HG03354 (cell line): ENCODE data around the gene ZFHX2.
"Not testable (repeated sequence)": the region's sequence is repeated elsewhere in the genome, so short reads cannot be mapped to it uniquely, and the experiment has no call there.

Experiments
- ATAC-seq: cut with Tn5 transposase; IDR thresholded peaks from one replicate; pipeline ENCODE4 v1.9.1; 2021; ENCODE audit warnings: mild to moderate bottlenecking; ENCODE audit not compliant: unreplicated experiment, poor library complexity, severe bottlenecking

ZFHX2 gene

DNA sequence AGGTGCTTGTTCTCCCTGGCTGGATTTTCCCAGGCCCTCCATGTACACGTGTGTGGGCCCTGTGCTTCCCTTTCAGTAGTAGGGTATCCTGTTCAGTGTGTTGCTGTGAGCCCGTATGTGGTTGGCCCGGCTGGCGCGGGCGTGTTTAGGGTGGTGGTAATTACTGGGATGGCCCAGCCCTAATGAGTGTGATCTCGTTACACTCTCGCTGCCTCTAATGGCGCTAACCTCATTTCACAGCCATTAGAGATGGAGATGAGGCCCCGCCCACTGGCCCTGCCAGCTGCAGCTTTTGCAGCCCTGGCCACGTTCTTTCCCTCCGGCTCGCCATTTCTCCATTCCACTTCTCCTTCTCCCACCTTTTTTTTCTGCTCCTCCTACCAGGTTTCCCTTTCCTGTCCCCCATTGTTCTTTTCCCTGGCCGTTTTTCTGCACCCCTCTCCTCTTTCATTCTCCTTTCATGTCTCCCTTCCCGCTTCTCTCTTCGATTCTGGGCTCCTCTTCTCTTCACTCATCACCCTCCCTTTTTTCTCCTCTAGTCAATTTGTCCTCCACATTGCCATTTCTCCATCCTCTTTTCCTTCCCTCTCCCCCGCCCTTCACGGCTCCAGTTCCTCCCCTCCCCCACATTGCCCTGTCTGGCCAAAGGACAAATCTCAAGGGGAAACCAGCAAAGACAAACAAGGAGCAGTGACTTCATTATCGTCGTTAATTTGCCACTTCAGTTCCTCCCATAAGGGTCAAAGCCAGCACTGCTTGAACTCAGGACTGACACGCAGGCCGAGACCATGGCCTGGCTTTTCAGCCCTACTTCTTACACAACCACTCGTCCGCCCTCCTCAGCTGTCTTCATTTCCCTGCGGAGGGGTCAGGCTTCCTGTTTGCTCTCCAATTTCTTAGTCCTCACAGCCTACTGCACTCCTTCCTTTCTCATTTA, 6.8 kb downstream of the ZFHX2 start:
- ATAC-seq = no peak

DNA sequence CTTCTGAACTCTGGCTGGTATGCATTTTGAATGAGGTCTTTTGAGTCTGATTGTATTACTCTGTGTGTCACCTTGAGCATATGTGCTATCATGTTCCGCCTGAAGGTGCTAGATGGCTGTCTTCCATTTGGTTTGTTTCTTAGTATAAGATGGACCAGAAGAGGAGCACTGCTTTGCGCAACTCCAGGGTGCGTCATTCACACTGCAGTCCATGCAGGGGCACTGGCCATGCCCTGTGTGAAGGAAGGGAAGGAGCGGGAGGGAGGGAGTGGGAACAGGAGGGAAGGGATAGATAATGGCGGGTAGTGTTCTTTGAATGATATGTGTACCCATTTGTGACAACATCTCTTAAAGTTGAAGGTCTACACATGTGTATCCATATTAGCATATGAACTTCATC, 8.2 kb downstream of the ZFHX2 start:
- ATAC-seq = no peak

DNA sequence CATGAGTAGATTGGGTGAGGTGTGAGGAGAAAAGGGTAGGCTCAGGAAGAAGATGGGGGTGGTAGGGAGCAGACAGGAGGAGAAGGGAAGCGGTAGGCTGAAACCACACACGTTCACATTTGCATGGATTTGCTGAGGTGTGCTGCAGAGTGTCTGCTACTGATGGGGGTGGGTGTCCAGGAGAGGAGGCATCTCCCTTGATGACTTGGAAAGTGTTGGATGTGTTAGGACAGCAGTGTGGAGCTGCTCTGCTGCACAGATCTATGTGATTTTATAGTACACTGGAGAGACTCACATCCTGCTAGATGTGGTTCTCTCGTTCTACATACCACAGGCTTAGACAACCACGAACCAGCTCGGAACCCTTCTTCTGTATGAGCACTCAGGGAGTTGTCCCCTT, 9.3 kb downstream of the ZFHX2 start:
- ATAC-seq = no peak

DNA sequence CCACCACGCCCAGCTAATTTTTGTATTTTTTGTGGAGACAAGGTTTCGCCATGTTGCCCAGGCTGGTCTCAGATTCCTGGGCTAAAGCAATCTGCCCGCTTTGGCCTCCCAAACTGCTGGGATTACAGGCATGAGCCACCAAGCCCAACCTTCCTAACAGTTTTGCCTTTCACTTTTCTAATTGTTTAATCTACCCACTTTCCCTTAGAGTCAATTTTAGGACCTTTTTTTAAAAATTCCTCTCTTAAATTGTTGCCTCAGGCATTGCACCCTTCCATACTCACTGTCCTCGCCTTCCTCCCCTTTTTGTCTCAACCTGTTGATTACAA, 11.5 kb downstream of the ZFHX2 start:
- no peak for ATAC-seq

DNA sequence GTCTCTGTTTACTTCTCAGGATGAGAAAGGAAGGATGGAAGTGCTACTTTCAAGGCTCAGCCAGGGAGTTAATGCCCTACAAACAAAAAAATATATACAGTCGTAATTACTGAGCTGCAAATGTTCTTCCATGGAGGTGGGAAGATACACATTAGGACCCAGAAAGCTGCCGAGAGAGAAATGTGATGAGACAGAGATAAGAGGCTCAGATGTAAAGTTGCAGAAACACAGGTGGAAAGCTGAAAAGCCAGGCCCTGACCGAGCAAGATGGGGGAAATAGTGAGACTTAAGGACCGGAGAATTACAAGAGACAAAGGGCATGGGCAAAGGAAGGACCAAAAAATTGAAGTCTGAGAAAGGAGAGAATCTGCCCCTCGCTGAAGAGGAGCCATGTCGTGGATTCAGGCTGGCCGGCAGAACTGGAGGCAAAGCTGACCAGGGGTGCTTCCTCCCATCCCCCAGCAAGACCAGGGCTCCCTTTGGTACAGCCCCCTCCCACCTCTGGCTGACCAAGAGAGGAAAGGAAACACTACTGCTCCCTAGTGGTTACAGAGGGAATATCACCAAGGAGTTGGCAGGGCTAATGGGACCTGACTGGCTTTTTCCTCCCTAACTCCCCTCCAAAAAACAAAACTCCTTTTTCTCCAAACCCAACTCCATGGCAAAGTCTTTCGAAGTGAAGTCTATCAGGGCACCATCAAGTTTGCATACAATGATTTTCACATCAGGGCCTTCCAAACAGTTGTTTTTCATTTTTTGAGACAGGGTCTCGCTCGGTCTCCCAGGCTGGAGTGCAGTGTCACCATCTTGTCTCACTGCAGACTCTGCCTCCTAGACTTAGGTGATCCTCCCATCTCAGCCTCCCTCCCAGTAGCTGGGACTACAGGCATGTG, 12.1 kb downstream of the ZFHX2 start:
- no peak for ATAC-seq

DNA sequence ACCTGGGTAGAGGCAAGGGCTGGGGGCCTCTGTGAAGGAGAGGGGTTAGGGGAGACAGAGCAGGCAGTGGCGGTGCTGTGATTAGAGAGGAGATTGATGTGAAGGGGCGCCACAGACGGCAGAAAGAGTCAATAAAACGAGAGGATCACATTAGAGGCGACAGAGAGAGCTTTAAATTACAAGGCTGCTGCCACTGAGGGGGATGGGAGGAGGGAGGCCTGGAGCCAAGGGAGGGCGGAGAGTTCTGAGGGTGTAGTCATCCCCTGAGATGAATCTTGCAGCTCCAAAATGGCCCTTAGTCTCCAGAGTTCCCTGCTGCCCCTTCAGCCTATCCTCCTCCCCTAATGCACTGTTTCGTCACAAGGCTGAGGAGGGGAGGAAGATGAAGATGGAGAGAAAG, 12.8 kb downstream of the ZFHX2 start:
- no peak for ATAC-seq

DNA sequence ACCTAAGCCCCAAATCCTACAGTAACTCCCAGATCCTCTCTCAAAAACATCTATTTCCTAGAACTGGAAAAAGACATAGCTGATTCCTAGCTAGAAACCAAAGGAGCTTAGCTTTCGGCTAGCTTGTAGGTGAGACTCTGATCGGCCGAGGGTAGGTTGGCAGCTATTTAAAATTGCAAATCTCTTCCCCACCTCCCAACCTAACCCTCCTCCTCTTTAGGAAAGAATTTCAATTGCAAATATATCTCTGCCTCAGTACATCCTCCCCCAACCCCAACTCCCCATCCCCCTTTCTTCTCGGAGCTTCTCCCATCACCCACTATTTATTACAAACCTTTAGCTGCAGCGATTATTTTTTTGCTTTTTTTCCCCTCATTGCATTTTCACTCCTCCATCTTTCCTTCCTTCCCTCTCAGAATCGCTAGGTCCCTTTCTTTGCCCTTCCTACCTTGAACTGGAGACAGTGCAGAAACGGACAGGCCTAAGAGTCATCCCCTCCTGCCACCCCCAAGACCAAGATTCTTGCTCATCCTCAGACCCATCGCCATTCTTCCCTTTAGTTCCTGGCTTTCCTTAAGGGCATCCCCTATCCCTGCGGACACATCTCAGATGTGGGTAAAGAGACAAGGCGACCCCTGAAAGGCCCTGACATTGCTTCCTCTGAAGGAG, 13.4 kb downstream of the ZFHX2 start:
- no peak for ATAC-seq

DNA sequence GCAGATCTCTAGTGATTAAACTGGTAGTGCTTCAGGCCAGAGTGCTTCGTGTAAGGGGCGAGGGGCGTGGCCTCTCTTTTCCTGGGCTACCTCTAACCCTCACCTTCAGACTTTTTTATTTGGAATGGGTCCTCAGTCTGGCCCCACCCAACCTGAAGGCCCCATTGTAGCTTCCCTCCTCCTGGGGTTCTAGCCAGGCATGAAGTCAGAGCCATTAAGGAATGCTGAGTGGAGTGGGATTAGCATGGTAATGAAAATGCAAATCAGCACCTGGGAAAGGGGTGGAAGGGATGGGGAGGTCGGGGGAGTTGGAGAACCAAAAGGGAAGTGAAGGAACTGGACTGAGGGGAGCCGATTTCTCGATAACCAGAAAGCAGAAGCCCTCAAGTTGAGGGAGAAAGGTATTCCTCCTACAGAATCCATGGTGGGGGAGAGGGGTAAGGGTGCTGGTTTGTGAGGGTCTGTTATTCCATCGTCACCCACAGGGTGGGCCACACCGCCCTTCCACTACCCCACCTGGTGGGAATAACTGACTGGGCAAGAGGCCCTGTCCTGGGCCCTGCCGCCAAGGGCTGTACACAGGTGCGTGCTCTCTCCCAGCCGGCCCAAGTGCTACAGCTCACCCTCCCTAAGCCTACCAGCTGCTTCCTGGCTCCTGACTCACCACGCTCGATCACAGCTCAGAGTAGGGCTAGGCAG, 14.1 kb downstream of the ZFHX2 start:
- ATAC-seq = no peak

DNA sequence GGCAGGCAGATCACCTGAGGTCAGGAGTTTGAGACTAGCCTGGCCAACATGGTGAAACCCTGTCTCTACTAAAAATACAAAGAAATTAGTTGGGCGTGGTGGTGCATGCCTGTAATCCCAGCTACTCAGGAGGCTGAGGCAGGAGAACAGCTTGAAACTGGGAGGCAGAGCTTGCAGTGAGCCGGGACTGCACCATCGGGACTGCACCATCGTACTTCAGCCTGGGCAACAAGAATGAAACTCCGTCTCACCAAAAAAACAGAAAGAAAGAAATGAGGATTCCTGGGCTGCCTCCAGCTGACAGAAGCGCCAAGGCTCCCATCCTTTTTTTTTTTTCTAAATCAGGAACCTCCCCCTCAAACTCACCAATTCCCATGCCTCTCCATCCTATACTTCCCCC, 14.7 kb downstream of the ZFHX2 start:
- not testable (repeated sequence) for ATAC-seq

DNA sequence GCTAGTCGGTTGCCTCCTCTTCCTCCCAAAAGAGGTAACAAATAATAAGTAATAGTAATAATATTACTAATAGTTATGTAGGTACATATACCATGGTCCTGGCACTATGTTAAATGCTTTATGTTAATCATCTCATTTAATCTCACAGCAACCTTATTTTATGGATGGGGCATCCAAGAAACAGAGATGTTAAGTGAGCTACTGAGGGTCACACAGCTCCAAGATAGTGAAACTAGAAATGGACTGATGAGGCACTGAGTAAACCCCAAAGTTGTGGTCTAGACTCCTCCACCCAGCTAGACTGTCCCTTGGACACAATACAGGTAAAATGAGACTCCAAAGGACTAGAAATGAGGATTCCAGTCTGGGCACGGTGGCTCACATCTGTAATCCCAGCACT, 15.1 kb downstream of the ZFHX2 start:
- no peak for ATAC-seq

DNA sequence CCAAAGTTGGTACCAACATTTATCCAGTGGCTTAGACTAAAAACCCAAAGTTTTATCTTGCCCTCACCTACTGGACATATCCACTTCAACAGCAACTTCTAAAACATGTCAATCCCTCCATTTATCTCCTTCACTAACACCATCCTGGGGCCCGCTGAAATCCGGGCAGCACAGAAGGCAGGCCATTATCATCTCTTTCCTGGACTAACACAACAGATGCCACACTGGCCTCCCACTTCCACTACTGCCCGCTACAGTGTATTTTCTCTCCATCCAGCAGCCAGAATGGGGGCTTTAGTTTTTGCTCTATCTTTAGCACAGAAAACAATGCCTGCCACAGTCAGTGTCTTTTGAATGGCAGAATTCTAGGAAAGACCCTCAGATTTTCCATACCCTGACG, 15.6 kb downstream of the ZFHX2 start:
- ATAC-seq = no peak

DNA sequence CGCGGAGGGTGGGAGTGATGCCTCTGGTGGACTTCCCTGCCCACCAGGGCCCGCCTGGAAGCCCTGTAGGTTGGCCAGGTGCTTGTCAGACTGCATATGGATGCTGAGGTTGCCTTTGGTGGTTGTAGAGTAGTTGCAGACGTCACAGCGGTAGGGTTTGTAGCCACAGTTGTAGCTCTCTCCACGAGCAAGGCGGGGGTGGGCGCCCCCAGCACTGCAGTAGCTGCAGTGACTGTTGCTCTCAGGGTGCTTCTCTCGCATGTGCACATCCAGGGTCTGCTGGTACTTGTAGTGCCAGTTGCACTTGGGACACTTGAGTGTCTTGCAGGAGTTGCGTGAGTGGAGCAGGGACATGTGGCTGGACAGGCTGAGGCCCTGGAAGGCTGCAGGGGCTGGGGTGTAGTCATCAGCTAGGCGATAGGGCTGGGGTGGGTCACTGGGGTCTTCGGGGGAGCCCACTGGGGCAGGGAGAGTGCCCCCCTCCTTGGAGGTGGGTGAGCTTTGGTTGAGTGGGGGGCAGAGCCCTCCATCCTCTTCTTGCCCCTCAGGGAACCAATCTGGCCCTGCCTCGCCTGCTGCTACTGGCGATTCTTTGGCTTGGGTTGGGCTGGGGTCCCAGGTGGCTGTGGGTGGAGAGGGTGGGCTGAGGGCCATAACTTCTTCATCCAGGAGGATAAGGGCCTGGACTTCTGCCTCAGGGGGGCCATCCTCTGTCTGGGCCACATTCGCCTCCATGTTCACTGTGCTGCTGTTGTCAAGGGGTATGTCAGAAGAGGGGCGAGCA, 17.7 kb downstream of the ZFHX2 start:
- ATAC-seq = no peak

DNA sequence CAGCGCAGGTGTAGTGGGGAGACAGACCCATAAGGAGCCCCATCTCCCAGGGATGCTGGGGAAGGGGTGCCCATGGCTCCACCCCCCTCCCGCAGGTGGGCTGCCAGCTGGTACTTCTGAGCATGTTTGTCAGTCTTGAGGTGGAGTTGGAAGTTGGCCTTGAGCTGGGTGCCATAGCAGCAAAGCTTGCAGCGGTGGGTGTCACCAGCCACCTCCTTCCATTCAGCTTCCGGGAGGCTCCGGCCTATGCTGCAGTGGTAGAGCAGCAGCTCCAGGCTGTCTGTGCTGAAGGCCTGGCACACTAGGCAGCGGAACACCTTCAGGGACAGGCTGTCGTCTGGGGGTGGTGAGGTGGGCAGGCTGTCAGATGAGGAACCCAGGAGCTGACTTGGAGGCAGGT, 18.9 kb downstream of the ZFHX2 start:
- ATAC-seq = no peak

DNA sequence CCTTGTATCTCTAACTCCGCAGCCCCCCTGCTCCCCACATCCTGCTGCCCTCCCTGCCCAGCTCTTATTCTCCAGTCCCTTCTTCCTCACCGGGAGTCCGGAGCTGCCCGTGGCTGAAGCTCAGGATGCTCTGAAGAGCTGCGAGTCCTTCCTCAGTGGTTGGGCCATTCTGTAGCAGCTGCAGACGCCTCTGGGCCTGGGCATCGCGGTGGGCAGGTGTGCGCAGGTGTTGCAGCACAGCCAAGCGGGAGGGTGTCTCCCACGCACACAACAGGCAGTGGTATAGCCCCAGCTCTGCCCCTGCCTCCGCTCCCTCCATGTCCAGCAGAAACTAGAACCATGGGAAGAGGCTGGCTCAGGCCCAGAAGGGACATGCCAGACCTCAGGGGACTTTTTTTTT, 20.2 kb downstream of the ZFHX2 start:
- no peak for ATAC-seq

DNA sequence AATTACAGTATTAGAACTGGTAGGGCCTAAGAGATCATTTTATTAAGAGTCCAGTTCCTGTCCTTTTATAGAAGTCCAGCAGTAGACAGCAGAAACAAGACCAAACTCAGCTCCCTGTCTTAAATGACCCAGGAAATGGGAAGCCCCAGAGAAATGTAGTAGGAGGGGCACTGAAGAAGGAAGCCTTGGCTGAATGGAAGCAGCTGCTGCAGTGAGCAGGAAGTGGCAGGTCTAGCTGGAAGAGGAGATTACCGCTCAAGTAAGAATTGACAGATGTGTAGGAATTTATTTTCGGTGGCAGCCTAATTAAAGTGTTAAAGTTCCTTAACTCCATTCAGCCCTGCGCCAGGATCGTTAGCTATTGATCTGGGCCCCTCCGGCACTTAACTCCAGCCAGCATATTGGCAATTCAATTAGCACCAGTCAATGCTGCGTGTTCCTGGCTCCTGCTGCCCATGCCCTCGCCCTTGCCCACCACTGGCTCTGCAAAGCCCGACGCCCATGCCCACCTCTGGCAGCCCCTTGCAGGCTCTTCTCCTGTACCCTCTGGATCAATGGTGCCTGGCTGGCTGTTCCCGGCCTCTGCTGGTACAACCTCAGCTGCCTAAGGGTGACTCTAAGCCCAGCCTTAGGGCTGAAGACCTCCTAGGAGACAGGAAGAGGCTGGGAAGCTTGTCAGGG, 21.1 kb downstream of the ZFHX2 start:
- ATAC-seq = no peak

DNA sequence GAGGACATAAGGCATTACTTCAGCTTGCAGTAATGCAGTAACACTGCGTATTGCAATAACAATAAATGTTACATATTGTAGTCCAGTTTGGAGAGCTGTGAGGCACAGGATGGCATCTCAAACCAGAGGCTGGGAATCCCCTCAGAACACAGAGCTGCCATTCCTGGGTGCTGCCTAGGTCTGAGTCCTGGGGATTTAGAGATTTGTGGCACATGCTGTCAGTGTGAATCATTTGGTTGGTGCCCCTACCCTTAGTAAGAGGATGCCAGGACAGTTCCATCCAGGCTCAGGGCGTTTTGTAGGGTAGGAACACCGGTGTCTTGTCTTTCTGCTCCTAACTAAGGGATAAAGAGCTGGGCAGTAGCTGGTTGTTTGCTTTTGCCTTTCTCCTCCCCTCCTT, 22.5 kb downstream of the ZFHX2 start:
- no peak for ATAC-seq

DNA sequence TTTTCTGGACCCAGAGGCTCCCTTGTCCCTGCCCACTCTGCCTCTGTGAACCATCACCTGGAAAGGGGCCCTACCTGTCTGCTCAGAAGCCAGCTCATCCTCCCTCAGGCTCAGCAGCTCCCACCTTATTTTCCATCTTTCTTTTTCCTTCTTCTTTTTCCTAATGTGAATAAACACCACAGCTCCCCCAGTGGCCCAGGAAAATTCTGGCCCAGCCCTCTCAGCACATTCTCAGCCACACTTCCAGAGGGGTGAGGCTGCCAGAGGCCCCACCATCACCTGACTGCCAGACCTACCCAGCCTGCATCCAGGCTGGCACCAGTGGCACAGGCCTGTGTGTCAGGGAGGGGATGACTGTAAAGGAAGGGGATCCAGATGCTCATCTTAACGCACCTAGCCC, 23.0 kb downstream of the ZFHX2 start:
- ATAC-seq = no peak

DNA sequence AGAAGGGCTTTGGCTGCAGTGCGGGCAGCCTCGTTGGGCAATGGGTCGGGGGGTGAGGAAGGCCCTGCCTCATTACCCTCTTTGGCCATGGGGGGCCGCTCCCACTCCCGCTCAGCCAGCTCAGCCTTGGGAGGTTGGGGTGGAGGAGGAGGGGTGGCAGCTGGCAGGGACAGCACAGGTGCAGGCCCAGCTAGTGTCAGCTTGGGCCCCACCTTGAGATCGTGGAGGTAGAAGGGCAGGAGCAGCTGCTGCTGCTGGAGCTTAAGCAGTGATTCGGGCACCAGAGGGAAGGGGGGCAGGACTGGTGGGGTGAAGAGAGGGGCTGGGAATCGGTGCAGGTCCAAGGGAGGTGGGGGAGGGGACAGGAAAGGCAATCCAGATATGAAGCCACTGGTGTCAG, 26.0 kb downstream of the ZFHX2 start:
- no peak for ATAC-seq

DNA sequence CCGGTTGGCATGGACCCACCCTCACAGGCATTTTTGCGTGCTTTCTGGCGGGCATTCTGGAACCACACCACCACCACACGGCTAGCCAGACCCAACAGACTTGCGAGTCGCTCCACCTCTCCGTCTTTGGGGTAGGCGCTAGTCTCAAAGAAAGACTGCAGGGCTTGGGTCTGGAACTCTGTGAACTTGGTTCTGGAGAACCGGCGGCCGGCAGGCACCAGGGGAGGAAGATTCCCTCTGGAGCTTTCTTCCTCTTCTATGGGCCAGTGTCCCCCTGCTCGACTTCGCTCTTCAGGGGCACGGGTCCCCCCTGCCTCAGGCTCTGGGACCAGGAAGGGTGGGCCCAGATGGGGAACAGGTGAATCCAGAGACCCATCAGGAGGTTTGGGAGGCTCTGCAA, 26.6 kb downstream of the ZFHX2 start:
- no peak for ATAC-seq
